Activated T-cell treated with anti-CD3 and anti-CD28 coated beads, Interleukin-2, amount 50 U/mL, for 1 hour (primary cell): Measurements from ENCODE around the gene AP3M1.
"Not testable (repeated sequence)": the region's sequence is repeated elsewhere in the genome, so short reads cannot be mapped to it uniquely, and the experiment has no call there.

Source experiments
- DNase-seq: peaks from one replicate; pipeline ENCODE4 v3.0.0-alpha.2; 2020

AP3M1 gene

DNA sequence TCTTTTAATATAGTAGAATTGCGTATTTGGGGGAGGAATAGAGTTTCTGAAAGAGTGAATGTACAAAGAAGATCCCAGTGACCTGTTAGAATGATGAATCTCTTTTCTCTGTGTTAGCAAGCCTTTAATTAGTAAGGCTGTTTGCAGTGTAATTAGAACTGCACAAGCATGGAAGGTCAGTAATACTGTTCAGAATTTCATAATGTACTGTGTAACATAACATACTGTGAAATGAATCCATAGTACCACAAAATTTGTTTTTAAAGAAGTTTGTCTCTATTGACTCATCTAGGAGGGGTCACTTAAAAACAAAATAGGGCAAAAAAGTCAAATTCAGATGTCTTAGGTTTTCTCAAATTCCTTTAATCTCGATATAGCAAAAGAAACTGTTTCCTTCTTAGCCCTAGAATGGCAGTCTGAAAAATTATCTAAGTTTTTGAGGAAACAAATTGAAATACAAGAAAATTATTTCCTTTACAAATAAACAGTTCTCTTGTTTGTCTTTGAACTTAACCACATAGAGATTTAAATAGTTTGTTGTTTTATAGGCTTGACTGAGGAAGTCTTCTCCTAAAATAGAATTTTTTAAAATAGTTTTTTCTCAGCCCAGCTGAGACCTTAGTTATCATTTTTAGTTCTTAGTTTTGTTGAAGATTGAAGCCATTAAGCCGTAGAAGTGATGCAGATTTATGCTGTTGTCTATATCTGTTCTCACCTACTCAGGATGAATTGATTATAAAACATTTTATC lies 12.9 kb upstream of the AP3M1 start:
- DNase-seq: no peak

DNA sequence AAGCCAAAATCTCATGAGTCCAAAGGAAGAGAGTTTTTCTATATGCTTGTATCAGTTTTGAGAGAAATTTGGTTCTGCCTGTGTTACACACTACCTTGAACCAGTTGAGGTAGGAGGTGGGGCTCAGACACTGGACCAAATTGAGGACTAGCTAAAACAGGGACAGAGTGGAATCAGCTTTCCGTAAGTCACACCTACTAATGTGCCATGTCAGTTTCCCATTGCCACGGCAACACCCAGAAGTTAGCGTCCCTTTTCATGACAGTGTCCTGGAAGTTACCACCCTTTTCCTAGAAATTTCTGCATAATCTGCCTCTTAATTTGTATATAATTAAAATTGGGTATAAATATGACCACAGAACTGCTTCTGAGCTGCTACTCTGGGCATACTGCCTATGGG lies 9.4 kb upstream of the AP3M1 start:
- DNase-seq: no peak

DNA sequence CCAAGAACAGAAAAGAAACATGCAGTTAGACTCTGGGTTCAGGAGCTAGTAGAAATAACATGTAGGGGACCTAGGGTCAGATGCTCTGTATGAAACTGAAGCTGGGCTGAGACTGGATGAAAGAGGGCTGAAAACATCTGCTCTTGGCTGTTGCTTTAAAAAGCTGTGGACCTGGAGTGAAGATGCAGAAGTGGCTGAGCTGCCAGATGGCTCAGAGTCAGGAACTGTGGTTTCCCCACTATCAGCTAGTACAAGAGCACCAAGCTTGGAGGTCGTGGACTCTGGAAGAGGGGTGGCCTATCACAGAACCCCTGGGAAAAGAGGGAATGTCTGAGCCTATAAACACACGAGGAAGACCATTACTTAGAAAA lies 6.3 kb upstream of the AP3M1 start:
- DNase-seq: no peak

DNA sequence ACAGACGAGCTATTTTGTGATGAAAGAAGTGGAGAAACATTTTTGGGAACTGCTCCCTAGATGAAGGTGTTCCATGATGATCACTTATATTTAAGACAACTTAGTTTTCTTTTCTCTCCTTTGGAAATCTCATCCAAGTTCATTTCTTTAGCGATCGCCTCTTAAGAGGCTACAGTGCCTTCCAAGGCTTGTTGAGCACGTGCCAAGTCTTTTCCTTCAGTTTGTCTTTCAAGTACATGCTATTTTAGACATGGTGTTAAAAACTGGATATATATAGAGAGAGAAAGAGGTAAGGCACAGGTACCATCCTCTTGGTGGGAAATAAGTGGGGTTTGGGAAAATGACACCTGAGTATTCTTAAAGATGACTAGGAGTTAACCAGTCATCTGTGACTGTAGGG lies 3.0 kb upstream of the AP3M1 start:
- DNase-seq: no peak

DNA sequence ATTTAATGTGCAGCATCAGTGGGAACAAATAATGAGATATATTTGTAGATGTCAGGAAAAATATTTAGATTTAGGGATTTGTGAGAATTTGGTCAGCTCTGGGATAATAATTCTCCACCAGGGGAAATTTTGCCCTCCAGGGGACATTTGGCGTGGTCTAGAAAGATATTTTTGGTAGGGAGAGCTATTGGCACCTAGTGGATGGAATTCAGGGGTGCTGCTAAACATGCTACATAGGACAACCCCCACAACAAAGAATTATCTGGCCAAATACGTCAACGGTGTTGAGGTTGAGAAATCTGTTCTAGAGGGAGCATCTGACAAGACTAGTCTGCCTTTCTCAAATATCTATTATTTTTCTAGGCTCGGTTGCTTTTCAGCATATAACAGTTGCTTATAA lies 2.5 kb upstream of the AP3M1 start:
- no peak for DNase-seq

DNA sequence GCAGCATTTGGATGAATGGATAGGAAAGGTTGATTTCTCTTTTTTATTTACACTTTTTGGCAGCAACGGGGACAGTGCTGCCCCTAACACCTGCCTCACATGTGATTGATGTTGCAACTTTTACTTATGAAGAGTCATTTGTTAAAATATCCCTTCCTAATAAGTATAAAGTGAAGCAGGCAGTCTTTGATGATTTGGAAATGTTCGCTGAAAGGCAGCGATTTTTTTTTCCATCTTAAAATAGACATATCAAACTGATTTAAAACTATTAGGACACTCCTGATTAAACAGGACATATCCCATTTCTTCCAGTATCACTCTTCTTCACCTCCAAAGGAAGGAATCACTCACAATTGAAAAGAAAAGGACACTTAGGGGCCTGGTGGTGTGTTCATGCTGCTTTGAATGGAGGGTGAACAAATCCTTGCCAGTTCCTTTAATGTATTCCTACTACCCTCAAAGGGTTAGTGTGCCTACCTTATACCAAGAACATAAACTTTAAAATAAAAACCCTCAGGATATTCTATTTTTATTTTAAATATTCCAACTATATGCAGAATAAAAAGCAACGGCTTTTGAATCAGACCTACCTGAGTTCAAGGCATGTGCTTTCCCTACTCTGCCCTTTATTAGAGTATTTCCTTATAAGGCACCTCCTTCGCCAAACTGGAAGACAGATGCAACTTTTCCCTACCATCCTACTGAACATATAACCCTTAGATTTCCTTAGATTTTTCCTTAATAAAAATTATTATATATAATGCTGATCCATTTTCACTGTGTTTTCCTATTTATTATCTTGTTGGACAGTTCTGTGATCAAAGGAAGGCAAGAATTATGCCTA lies 1.5 kb upstream of the AP3M1 start:
- DNase-seq: no peak

DNA sequence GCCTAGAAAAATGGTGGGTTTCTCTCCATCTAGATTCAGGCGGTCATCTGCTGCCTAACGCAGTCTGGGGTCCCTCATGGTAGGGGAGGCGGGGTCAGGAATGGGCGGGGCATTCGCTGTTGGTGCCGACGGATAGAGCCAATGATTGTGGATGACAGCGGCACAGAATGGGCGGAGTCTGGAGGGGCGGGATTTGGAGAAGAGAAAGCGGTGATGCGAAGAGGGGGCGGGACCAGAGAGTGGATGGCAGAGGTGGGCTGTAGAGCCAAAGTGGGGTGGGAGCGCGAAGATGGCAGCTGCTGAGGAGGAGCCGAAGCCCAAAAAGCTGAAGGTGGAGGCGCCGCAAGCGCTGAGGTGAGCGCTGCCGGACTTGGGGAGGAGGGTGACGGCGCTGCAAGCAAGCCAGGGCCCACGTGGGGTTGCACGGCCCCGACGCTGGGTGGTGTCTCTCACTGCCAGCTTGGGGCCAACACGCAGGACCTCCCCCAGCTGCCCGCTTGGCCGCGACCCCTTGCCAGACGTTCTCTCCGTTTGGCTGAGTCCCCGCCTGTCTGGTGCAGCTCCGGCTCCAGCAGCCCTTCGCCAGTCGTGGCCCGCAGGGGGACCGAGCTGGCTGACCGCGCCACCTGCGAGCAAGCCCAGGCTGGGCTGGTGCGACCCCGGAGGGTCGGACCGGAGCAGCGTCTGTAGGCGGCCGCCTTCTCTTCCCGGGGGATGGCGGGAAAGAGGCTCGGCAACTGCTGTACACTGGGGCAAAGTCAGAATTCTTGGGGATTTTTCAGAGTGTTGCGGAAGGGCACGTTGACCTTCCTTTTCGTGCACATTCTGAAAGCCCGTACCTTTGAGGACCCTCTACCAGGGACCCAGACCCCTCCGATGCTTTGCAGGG lies 606 bp upstream of the AP3M1 start, which contains the start of gene ADK:
Gene ADK (plus strand): TSS at position 232 of the 889 bp plus-strand sequence. CDS start 58 bp downstream, at position 290.
- DNase-seq: peak; percentile 100

DNA sequence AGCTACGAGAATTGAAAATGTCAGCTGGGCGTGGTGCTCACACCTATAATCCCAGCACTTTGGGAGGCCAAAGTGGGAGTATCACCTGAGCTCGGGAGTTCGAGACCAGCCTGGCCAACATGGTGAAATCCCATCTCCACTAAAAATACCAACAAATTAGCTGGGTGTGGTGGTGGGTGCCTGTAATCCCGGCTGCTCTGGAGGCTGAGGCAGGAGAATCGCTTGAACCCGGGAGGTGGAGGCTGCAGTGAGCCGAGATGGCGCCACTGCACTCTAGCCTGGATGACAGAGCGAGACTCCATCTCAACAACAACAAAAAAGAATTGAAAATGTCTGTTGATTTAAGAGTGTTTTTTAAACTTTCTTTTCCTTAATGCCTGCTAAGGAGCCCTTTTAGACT lies 3.6 kb downstream of the AP3M1 start:
- DNase-seq: not testable (repeated sequence)

DNA sequence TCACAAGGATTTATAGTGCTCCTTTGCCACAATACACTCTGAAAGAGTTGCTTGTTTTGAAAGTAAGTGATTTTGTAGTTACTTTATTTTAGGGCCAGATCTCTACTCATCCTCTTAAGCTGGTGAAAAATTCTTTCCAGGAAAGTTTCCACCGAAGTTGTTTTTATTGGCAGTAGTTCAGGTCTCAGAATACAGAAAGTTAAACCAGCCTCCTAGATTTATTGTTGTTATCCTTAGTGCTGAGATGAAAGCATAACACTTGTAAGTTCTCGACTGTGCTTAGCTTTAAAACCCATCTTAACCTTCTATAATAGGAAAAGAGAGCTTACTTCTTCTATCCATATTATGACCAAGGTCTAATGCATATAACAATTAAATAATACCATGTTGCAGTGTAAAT lies 5.5 kb downstream of the AP3M1 start:
- no peak for DNase-seq

DNA sequence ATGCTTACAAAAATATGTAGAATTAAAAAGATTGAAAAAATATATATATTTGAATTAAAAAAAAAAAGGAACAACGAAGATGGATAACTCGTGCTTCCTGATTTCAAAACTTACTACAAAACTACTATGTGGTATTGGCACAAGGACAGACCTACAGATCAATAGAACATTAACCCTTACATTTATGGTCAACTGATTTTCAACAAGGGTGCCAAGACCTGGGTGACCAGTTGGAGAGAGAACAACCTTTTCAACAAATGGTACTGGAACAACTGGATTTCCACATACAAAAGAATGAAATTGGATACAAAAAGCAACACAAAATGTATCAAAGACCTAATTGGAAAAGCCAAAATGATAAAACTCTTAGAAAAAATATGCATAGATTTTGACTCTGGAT lies 10.1 kb downstream of the AP3M1 start:
- DNase-seq: no peak

DNA sequence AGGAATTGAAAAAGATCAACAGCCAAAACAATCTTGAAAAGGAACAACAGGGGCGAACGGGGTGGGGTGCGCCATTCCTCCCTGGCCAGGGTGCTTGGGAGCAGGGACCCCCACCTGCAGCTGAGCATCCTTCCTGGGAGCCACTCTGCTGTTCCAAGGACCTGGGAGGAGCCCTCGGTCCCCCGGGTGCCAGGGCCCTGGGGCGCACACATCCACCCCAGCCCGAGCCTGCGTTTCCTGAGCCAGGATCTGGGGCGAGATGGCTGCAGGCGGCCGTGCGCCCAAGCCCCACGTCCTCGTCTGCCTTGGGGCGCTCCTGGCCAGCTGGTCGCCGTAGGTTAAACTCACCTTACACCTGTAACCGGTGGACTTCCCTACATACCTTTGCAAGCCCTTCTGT lies 10.6 kb downstream of the AP3M1 start:
- no peak for DNase-seq

DNA sequence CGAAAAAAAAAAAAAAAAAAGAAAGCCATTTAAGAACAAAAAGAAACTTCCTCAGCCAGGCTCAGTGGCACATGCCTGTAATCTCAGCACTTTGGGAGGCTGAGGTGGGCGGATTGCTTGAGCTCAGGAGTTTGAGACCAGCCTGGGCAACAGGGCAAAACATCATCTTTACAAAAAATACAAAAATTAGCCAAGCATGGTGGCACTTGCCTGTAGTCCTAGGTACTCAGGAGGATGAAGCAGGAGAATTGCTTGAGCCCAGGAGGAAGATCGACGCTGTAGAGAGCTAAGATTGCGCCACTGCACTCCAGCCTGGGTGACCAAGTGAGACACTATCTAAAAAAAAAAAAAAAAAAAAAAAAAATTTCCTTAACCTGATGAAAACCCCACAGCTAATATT lies 12.0 kb downstream of the AP3M1 start:
- not testable (repeated sequence) for DNase-seq

DNA sequence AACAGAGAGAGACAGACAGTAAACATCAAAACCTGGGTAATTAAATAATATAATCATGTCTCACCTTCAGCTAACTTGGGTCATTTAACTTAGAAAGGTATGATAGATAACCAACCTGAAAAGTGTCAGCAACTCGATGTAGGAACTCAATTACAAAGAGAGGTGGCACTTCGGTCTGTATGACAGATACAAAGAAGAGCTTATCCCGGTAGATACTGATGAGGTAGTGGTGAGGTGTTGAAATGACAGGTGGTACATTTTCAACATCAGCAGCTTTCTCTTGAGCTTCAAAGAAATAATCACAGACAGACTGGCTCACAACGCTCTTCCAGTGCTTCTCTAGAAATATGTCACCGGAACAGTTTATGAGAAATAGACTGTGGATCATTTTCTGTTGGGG lies 12.6 kb downstream of the AP3M1 start:
- no peak for DNase-seq

DNA sequence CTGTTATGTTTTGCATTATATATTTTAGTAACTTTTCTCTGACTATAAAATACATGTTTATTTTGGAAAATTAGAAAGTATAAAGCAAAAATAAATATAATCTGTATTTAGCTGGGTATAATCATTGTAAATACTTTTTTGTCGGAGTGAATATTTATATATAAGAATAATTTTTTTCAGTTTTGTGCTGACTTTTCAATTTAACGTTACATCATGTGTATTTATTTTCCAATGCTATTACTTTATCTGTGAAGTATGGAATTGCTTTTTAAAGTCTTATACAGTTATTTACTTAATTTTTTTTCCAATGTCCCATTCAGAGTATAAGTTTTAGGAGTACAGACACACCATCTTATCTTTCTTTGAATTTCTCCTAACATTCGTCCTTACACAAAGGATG lies 15.2 kb downstream of the AP3M1 start:
- DNase-seq: no peak

DNA sequence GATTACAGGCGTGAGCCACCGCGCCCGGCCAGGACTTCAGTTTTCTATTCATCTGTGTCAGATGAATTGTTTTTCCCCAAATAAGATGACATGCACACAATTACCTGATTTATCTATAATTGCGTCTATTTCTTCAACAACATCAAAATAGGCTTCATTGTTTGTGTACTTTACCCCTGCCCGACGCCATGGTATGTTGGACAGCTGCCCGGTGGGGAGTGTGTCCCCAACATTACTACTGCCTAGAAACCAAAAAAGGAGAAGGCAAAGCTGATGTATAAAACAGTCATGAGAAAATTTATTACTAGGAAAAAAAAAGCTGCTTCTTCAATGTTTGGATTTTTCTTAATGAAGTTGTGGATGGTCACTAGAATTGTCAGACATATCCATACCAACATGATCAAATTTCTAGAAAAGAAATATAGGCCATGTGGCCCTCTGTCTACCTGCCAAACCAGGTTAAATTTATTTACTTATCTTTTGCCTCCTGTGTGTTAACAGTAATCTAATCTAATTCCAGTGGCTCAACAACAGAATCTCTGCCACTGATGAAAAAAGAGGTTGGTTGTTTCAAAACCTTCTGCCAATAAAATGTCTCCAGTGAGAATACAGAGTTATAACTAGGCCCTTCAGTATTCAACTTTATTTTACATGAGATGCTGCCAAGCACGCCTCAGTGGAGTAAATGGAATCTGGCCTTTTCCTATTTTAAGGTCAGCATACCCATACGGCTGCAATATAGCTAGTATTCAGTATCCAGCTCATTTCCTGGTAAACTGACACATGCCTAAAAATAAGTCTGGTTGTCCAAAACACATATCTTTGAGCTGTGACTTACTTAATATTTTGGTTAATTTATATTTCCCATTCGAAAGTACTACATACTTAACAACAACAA lies 16.5 kb downstream of the AP3M1 start:
- DNase-seq: no peak

DNA sequence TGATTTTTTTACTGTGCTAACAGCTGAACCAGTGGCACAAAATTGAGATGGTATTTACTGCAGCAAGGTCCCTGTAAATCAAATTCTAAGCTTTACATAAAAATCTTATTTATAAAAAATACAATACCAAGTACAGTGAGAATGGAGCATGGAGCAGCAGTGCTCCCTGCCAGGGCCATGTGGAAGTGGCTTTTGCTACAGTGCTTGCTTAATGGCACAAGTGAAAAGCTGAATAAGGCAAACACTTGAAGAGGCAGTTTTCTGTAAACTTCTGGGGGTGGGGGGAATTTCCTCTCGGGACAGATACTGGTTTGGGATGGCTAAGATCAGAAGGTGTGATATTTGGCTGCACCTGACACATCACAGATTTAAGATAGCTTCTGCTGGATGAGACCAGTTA lies 27.5 kb downstream of the AP3M1 start:
- no peak for DNase-seq

DNA sequence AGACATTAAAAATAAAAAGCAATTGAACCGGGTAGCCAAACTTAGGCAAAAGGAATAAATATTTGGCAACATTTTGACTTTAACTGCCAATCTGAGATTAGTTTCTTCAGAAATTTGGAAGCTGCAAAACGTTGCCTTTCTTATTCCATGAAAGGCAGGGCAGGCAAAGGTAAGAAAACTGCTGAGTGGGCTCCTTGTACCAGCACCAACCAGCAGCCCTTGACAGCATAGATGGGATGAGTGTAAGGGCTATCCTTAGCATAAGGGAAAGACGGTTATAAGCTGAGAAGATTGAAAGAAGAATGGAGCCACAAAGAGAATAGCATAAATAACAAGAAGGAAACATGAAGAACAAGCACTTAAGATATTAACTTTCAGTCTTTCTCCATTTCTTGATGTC lies 28.6 kb downstream of the AP3M1 start:
- no peak for DNase-seq

DNA sequence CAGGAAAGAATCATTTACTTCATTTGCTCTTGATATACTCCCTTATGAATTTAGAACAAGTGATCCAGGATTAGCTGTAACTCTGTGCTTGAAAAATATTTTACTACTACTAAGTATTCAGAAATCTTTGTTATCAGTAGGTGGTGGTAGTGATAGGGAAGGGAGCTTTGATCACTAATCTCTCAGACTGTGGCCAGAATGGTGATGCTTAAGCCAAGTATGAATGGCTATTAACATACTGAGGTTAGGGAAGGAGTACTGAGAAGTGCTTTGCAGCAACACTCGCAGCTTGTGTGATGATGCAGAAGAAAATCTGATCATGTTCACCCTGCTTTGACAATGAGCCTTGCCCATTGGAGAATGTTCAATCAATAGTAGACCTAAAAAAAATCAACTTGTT lies 29.3 kb downstream of the AP3M1 start:
- no peak for DNase-seq

DNA sequence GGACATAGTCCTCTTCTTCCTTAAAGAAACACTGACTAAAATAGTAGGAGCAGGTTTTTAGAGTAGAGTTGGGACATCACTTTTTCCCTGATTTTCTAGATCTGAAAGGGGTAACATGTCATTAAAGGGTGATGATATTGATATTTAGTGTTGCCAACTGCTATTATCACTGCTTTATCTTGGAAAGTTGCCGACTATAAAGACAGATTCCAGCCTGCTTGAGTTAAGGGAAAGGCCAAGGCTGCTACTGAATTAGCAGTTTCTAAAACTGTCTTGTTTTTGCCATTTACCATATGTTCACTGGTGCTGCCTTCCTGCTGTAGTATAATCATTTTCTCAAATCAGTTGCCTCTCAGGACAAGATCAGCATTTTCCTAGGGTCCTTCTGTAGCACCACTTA lies 29.7 kb downstream of the AP3M1 start:
- DNase-seq: no peak

DNA sequence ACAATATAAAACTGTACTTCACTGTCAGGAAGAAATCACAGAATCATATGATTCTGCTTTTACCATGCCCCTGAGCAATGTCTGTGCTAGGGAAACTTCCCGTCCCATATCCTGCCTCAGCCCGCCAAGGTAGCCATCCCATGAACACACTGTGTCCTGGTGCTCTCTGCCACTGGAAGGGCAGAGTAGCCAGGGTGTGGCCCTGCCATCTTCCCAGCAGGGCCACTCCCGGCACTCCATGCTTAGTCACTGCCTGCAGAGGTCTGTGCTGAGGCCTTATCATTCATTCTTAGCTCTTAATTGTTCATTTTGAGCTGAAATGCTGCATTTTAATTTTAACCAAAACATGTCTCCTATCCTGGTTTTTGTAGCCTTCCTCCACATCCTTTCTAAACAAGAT lies 31.8 kb downstream of the AP3M1 start:
- no peak for DNase-seq

DNA sequence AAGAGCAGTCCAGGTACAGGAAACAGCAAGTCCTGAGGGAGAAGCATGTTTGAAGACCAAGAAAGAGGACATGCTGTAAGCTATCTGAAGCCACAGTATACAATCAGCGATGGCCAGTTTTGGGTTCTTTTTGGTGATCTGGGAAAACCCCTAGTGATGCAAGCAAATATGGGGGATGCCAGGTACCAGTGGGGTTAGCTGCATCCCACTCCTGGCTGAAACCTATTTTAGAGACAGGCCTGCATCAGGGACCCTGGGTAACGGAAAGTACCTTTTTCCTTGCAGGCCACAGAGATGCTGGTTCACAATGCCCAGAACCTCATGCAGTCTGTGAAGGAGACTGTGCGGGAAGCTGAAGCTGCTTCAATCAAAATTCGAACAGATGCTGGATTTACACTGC lies 32.9 kb downstream of the AP3M1 start:
- no peak for DNase-seq

DNA sequence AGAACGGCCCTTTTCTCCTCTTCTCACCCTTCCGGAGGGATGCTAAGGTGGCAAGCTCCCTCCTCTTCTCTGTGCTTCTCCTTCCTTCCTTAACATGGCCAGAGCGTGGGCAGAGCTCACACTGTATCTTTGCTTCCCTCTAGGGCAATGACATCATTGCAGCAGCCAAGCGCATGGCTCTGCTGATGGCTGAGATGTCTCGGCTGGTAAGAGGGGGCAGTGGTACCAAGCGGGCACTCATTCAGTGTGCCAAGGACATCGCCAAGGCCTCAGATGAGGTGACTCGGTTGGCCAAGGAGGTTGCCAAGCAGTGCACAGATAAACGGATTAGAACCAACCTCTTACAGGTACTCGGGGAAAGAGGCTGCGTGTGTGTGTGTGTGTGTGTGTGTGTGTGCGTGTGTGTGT lies 36.6 kb downstream of the AP3M1 start:
- no peak for DNase-seq
